HepG2 (cell line): ENCODE data around the gene ELP5. TPM values are rescaled to one million over a fixed set of nuclear protein-coding genes. Genes with fewer than 3 reads are reported as not detected.
A peak's percentile ranks its signal among the peaks of the same experiment; 100 is the strongest.

ENCODE experiments used
- ATM ChIP-seq: fragments of 450-650 bp; IDR thresholded peaks from 2 replicates; pipeline ENCODE4 v1.7.1; 2017; ENCODE audit warnings: mild to moderate bottlenecking, borderline replicate concordance
- FLYWCH1 ChIP-seq: sonication (generic); formaldehyde crosslinking; IDR thresholded peaks from 2 replicates; pipeline ENCODE4 v1.8.1; 2023; ENCODE audit warnings: mild to moderate bottlenecking, missing genetic modification reagents
- ISX ChIP-seq: sonication (generic); formaldehyde crosslinking; conservative IDR thresholded peaks from 2 replicates; pipeline ENCODE4 v1.5.0; 2020; ENCODE audit warnings: missing genetic modification reagents
- JUND ChIP-seq: sonication (generic); formaldehyde crosslinking; IDR thresholded peaks from 2 replicates; pipeline ENCODE4 v1.8.0; 2022; ENCODE audit warnings: mild to moderate bottlenecking, missing genetic modification reagents
- MBD4 ChIP-seq: IDR thresholded peaks from 2 replicates; pipeline ENCODE4 v1.6.1; 2012; ENCODE audit warnings: low read length, inconsistent platforms, borderline replicate concordance
- NFRKB ChIP-seq: fragments of 450-650 bp; IDR thresholded peaks from 2 replicates; pipeline ENCODE4 v1.6.1; 2017
- PRPF4 ChIP-seq: fragments of 200-400 bp; formaldehyde crosslinking; IDR thresholded peaks from 2 replicates; pipeline ENCODE4 v1.6.1; 2016; ENCODE audit warnings: low read length, low read depth; ENCODE audit not compliant: poor library complexity, severe bottlenecking
- TBX2 ChIP-seq: sonication (generic); formaldehyde crosslinking; IDR thresholded peaks from 2 replicates; pipeline ENCODE4 v1.5.0; 2020; ENCODE audit warnings: missing genetic modification reagents, mild to moderate bottlenecking, borderline replicate concordance
- ZNF232 ChIP-seq: sonication (generic); formaldehyde crosslinking; IDR thresholded peaks from 2 replicates; pipeline ENCODE4 v1.4.0; 2020; ENCODE audit warnings: missing genetic modification reagents, borderline replicate concordance
- ZNF441 ChIP-seq: sonication (generic); formaldehyde crosslinking; IDR thresholded peaks from 2 replicates; pipeline ENCODE4 v1.7.0; 2021; ENCODE audit warnings: missing genetic modification reagents, borderline replicate concordance
- ZNF446 ChIP-seq: sonication (generic); formaldehyde crosslinking; IDR thresholded peaks from 2 replicates; pipeline ENCODE4 v1.5.0; 2020; ENCODE audit warnings: mild to moderate bottlenecking, missing genetic modification reagents
- ZNF451 ChIP-seq: sonication (generic); formaldehyde crosslinking; IDR thresholded peaks from 2 replicates; pipeline ENCODE4 v1.5.0; 2020; ENCODE audit warnings: mild to moderate bottlenecking, missing genetic modification reagents
- ZNF468 ChIP-seq: sonication (generic); formaldehyde crosslinking; IDR thresholded peaks from 2 replicates; pipeline ENCODE4 v1.8.0; 2022; ENCODE audit warnings: mild to moderate bottlenecking, moderate library complexity, missing genetic modification reagents
- ZNF543 ChIP-seq: sonication (generic); formaldehyde crosslinking; IDR thresholded peaks from 2 replicates; pipeline ENCODE4 v1.4.0; 2020; ENCODE audit warnings: mild to moderate bottlenecking, missing genetic modification reagents
- ZNF616 ChIP-seq: sonication (generic); formaldehyde crosslinking; IDR thresholded peaks from 2 replicates; pipeline ENCODE4 v1.5.0; 2020; ENCODE audit warnings: low read depth, mild to moderate bottlenecking, missing genetic modification reagents
- polyA plus RNA-seq, 8 experiments: library from polyadenylated mRNA; depleted of rRNA in 3 of 8; stranded (reverse) in 7 of 8; unstranded in 1 of 8; fragments of >200 nt; fragmentation: Illumina TruSeq in 4 of 8; extraction: Trizol in 4 of 8; gene quantifications; 2 replicates each; pipeline versions ENCODE4 v1.2.1 to v1.2.3, GENCODE V29; 2011 to 2016; ENCODE audit warnings: low read depth in 4 of 8, missing spikeins in 1 of 8, mixed read lengths in 1 of 8; ENCODE audit not compliant: insufficient read depth in 1 of 8
- total RNA-seq, 5 experiments: library from RNA; depleted of rRNA; stranded (reverse); fragments of >200 nt; fragmentation: Illumina TruSeq; extraction: Trizol; gene quantifications; 2 replicates each; pipeline ENCODE4 v1.2.3, GENCODE V29; 2016; ENCODE audit warnings: low read depth in 1 of 5
- TF ChIP-seq, protein P1 (sequence below): sonication (generic); formaldehyde crosslinking; IDR thresholded peaks from 2 replicates; pipeline ENCODE4 v1.4.0; 2020; ENCODE audit warnings: missing genetic modification reagents
- TF ChIP-seq, protein P2 (sequence below): sonication (generic); formaldehyde crosslinking; conservative IDR thresholded peaks from 2 replicates; pipeline ENCODE4 v1.8.0; 2022; ENCODE audit warnings: missing genetic modification reagents
- TF ChIP-seq, protein P3 (sequence below): sonication (generic); formaldehyde crosslinking; IDR thresholded peaks from 2 replicates; pipeline ENCODE4 v1.8.0; 2022; ENCODE audit warnings: missing genetic modification reagents, mild to moderate bottlenecking, inconsistent platforms, borderline replicate concordance
- TF ChIP-seq, protein P4 (sequence below): sonication (generic); formaldehyde crosslinking; IDR thresholded peaks from 2 replicates; pipeline ENCODE4 v1.8.0; 2022; ENCODE audit warnings: mild to moderate bottlenecking, missing genetic modification reagents, borderline replicate concordance
- TF ChIP-seq, protein P5 (sequence below): sonication (generic); formaldehyde crosslinking; conservative IDR thresholded peaks from 2 replicates; pipeline ENCODE4 v1.8.1; 2023; ENCODE audit warnings: missing genetic modification reagents

ELP5 gene
- total and polyA plus RNA-seq, 2 of the 13 experiments (the other 11 are each of a cell fraction or from before 2014, with no cell fraction given): 67.6 to 69.8 TPM

DNA sequence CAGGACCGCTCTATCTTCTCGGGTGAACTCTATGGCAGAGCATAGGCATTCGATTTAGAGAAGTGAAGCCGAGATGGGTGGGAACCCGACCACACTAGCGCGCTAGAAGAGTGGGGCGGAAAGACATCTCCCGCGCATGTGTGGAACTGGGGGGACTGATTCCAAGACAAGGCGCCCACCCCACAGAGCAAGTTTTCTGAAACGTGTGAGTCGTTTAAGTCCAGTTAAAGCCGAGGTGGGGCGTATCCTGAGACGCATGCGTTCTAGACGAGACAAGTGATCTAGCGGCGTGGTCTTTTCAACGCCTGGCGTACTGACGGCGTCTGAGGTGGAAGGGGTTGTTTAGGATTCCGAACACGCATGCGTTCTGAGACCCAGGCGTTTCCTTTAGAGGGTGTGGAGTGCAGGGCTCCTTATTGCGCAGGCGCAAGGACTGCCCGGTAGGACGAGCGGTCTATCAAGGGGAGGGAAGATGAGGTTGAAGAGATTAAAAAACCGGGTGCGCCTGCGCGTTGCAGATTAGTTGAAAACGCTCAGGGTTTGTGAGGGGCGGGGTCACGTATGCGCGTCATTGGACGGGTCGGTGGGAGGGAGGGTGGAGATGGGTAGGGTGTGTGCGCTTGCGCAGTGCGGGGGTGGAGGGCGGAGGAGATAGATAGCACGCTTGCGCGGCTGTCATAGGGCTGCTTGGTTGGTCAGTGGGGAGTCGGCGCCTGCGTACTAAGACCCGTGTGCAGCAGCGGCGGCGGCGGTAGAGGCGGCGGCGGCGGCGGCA lies 55.1 kb downstream of the ELP5 start, which contains the start of gene EIF5A (continued):
- TF ChIP-seq ZNF468 (CRISPR knock-in tag): no peak
- no peak for TF ChIP-seq ZNF451
- no peak for TF ChIP-seq ATM
- TF ChIP-seq, protein P1, sequence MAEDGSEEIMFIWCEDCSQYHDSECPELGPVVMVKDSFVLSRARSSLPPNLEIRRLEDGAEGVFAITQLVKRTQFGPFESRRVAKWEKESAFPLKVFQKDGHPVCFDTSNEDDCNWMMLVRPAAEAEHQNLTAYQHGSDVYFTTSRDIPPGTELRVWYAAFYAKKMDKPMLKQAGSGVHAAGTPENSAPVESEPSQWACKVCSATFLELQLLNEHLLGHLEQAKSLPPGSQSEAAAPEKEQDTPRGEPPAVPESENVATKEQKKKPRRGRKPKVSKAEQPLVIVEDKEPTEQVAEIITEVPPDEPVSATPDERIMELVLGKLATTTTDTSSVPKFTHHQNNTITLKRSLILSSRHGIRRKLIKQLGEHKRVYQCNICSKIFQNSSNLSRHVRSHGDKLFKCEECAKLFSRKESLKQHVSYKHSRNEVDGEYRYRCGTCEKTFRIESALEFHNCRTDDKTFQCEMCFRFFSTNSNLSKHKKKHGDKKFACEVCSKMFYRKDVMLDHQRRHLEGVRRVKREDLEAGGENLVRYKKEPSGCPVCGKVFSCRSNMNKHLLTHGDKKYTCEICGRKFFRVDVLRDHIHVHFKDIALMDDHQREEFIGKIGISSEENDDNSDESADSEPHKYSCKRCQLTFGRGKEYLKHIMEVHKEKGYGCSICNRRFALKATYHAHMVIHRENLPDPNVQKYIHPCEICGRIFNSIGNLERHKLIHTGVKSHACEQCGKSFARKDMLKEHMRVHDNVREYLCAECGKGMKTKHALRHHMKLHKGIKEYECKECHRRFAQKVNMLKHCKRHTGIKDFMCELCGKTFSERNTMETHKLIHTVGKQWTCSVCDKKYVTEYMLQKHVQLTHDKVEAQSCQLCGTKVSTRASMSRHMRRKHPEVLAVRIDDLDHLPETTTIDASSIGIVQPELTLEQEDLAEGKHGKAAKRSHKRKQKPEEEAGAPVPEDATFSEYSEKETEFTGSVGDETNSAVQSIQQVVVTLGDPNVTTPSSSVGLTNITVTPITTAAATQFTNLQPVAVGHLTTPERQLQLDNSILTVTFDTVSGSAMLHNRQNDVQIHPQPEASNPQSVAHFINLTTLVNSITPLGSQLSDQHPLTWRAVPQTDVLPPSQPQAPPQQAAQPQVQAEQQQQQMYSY (CRISPR knock-in tag): peak; percentile 89
- TF ChIP-seq ZNF543 (CRISPR knock-in tag): no peak
- no peak for TF ChIP-seq ISX (CRISPR knock-in tag)
- no peak for TF ChIP-seq ZNF446 (CRISPR knock-in tag)
- no peak for TF ChIP-seq NFRKB
- TF ChIP-seq, protein P2, sequence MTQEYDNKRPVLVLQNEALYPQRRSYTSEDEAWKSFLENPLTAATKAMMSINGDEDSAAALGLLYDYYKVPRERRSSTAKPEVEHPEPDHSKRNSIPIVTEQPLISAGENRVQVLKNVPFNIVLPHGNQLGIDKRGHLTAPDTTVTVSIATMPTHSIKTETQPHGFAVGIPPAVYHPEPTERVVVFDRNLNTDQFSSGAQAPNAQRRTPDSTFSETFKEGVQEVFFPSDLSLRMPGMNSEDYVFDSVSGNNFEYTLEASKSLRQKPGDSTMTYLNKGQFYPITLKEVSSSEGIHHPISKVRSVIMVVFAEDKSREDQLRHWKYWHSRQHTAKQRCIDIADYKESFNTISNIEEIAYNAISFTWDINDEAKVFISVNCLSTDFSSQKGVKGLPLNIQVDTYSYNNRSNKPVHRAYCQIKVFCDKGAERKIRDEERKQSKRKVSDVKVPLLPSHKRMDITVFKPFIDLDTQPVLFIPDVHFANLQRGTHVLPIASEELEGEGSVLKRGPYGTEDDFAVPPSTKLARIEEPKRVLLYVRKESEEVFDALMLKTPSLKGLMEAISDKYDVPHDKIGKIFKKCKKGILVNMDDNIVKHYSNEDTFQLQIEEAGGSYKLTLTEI (CRISPR knock-in tag): no peak
- no peak for TF ChIP-seq ZNF232 (CRISPR knock-in tag)
- no peak for TF ChIP-seq ZNF616 (CRISPR knock-in tag)
- peak; percentile 61; the same call in 1 of the 2 replicates for TF ChIP-seq ZNF441 (CRISPR knock-in tag)
- TF ChIP-seq FLYWCH1 (CRISPR knock-in tag): no peak
- peak; percentile 67 for TF ChIP-seq TBX2 (CRISPR knock-in tag)
- TF ChIP-seq, protein P3, sequence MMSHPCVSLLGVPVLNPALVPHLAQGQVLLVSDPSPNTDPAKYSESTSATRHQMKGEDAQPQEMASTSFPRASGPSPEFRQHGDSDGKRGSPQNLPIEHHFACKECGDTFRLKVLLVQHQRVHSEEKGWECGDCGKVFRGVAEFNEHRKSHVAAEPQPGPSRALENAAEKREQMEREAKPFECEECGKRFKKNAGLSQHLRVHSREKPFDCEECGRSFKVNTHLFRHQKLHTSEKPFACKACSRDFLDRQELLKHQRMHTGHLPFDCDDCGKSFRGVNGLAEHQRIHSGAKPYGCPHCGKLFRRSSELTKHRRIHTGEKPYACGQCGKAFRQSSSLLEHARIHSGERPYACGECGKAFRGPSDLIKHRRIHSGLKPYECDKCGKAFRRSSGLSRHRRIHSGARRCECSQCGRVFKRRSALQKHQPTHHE (CRISPR knock-in tag): no peak
- no peak for TF ChIP-seq JUND
- TF ChIP-seq MBD4: no peak
- TF ChIP-seq, protein P4, sequence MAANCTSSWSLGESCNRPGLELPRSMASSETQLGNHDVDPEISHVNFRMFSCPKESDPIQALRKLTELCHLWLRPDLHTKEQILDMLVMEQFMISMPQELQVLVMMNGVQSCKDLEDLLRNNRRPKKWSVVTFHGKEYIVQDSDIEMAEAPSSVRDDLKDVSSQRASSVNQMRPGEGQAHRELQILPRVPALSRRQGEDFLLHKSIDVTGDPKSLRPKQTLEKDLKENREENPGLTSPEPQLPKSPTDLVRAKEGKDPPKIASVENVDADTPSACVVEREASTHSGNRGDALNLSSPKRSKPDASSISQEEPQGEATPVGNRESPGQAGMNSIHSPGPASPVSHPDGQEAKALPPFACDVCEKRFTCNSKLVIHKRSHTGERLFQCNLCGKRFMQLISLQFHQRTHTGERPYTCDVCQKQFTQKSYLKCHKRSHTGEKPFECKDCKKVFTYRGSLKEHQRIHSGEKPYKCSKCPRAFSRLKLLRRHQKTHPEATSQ (CRISPR knock-in tag): no peak
- no peak for TF ChIP-seq PRPF4
- TF ChIP-seq, protein P5, sequence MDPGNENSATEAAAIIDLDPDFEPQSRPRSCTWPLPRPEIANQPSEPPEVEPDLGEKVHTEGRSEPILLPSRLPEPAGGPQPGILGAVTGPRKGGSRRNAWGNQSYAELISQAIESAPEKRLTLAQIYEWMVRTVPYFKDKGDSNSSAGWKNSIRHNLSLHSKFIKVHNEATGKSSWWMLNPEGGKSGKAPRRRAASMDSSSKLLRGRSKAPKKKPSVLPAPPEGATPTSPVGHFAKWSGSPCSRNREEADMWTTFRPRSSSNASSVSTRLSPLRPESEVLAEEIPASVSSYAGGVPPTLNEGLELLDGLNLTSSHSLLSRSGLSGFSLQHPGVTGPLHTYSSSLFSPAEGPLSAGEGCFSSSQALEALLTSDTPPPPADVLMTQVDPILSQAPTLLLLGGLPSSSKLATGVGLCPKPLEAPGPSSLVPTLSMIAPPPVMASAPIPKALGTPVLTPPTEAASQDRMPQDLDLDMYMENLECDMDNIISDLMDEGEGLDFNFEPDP (CRISPR knock-in tag): no peak
